Measurements from ENCODE around the gene OR10T2.
"Not testable (repeated sequence)": the region's sequence is repeated elsewhere in the genome, so short reads cannot be mapped to it uniquely, and the experiment has no call there.

The OR10T2 gene

GRCh38 chr1:158355773-158356285, 43.4 kb downstream of the OR10T2 start:
- no peak for DNase-seq

- DNase-seq: no peak
These were observed 45.0 kb downstream of the OR10T2 start for GRCh38 chr1:158354255-158354654.

- DNase-seq: no peak
These were observed 45.8 kb downstream of the OR10T2 start, which contains the start of gene CD1E for GRCh38 chr1:158353303-158354075. CD1E (plus strand) TSS chr1:158353894; CDS start chr1:158353989, 95 bp downstream.

GRCh38 chr1:158348946-158349345, 50.3 kb downstream of the OR10T2 start:
- DNase-seq: not testable (repeated sequence)

Measured in stimulated activated CD4-positive, alpha-beta T cell treated with anti-CD3 and anti-CD28 coated beads, Interleukin-15, amount 100 ng/mL, for 24 hours (primary cell).